Stimulated activated CD4-positive, alpha-beta T cell treated with anti-CD3 and anti-CD28 coated beads, Interleukin-15, amount 100 ng/mL, for 1 hour (primary cell): ENCODE measurements around the gene MAML3.

Experiments used
- DNase-seq, 2 donors: peaks; one replicate each; pipeline ENCODE4 v3.0.0-alpha.2; 2020; ENCODE audit warnings: low read depth in 1 of 2, low spot score in 1 of 2

MAML3 gene

GRCh38 chr4:140127422-140127821, 26.6 kb downstream of the MAML3 start:
- DNase-seq: no peak

DNA sequence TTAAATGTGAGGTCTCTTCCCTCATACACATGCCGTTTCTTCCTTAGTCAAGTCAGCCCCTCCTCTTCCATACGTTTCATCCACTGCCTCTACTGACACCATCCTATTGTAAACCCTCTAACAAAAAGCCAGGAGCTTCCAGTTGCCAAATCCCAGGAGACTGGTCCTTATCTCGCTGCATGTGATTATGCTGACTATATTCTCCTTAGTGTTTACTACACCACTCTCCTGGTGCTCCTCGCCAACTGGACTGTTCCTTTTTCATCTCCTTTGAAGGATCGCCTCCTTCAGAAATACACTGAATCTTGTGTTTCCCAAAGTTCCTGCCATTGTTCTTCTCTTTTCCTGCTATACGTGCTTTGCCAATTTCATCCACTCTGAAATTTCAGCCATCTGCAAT, 27.7 kb downstream of the MAML3 start:
- no peak for DNase-seq

GRCh38 chr4:140125374-140125773, 28.6 kb downstream of the MAML3 start:
- no peak for DNase-seq

- no peak for DNase-seq
Measured at GRCh38 chr4:140123666-140124377, 30.2 kb downstream of the MAML3 start.

- no peak for DNase-seq
Measured at GRCh38 chr4:140122891-140123290, 31.1 kb downstream of the MAML3 start.

DNA sequence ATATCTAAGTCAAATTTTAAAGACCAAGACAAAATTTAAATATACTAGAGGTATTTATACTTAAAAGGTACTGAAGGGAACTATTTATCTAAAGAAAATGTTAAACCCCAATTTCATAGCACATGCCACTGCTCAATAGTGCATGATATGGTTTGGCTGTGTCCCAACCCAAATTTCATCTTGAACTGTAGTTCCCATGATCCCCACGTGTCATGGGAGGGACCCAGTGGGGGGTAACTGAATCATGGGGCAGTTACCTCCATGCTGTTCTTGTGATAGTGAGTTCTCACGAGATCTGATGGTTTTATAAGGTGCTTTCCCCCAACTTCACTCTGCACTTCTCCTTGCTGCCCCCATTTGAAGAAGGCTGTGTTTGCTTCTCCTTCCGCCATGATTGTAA, 32.3 kb downstream of the MAML3 start:
- no peak for DNase-seq

- no peak for DNase-seq
Measured at GRCh38 chr4:140118931-140119640, 34.9 kb downstream of the MAML3 start.

- no peak for DNase-seq
Measured at GRCh38 chr4:140117947-140118346, 36.0 kb downstream of the MAML3 start.

- DNase-seq: no peak
Measured at GRCh38 chr4:140116442-140117104, 37.4 kb downstream of the MAML3 start.

DNA sequence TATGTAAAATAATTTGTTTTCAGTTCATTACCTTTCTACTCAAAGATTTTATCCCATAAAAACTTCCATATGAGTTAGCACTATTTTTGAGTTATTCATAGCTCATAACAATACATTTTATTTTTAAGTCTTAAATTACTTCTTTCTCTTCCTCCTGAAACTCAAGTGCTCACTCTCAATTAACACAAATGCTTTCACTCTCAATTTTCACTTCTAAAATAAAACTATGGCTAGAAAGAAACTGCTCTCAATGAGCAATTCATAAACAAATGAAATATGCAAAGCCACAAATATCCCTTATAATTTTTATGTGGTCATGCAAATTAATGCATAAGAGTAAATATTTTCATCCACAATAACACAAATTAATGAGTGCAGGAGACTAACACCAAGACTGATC, 38.8 kb downstream of the MAML3 start:
- no peak for DNase-seq

GRCh38 chr4:140113653-140114052, 40.3 kb downstream of the MAML3 start:
- no peak for DNase-seq

GRCh38 chr4:140112576-140112975, 41.4 kb downstream of the MAML3 start:
- DNase-seq: no peak

DNA sequence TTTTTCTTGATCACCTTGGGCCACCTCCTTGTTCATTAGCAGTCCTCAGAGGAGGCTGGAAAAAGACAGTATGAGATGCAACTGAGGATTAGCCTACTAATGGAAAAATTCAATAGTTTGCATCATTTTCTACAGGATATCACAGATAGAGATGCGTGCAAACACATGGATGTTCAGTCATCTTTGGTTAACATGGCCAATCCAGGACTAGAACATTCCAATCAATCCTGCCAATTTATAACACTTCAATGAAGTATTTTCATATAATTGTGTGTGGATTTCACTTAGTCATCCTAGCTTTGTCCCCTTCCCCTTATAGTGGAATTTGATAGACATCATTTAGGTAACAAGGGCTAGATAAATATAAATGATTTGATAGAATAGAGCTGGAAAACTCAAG, 42.7 kb downstream of the MAML3 start:
- DNase-seq: no peak

DNA sequence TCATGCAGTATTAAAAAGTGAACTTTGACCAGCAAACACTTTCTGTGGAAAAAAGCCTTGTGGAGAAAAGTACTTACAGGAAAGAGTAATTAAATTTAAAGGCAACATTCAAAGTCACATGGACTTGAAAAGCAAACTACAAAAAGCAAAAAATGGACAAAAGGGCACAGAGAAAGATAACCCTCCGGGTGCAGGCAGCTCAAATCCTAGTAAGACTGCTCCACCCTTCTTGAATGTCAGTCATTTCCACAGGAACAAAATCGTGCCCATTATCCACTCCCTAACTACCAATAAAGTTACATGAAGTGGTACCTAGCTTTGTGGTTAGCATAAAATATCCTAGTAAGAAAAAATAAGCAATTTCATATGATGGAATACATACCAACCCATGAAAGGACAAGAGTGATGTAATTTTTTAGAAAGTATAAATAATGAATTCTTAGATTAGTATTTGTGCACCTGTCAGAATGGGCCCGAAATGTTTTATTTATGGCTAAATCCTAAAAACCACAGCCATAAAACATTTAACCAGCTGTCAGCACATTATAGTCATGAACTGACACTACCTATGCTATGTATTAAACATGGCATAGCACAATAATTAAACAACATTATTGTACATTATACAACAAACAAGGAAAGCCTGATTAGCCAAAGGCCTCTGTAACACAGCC, 43.3 kb downstream of the MAML3 start:
- no peak for DNase-seq

DNA sequence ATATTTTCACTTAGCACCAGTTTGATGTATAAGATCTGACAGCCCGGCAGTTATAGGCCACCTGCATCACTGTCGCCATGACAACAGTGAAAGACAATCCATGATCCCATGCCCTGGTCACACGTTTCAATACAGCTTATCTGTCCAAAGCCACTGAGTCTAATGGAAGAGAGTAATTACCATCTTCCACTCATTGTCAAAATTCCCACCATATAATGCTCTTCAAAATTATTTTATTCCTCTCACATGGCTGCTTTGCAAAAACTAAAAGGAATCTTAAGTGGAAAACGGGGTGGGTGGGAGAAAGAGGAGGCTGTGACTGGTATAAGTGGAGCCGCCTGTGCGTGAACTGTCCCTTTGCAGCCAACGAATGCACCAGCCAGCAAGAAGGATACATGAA, 44.2 kb downstream of the MAML3 start:
- DNase-seq: no peak

GRCh38 chr4:140109292-140109691, 44.7 kb downstream of the MAML3 start:
- no peak for DNase-seq

DNA sequence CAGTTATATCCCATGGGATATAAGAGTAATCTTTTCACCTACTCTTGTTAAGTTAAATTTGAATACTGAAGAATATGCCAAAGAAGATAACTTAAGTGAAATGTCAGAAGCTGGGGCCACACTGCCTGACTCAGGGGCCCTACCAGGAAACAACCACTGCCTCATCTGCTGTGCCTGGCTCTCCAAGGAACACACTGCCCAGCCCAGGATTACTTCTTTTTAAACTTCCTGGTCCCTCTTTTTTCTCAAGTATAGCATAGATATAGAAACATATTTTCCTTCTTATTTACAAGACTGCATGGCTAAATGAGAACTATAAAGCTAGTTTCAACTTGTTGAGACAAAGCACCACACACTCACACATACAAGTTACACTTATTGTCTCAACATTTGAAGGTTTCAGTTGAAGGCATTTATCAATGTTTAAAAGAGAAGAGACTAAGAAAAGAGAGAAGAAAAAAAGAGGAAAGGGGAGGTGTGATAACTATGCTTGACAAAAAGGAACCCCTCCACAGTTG, 45.2 kb downstream of the MAML3 start:
- no peak for DNase-seq

DNA sequence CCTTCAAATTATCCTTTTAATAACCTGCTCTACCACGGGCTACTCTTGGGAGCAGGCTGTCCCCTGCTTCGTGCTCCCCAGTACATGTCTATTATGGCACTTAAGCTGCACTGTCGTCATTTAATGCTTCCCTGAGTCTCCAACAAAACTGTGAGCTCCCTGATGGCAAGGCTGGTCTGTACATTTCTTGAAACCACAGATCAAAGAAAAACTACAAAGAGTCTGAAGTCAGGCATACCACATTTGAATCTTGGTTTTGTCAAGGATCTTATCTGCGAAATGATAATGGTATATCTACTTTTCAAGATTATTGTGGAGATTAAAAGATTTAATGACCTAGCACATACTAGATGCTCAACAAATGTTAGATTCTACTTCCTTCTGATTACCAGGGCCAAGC, 45.7 kb downstream of the MAML3 start:
- DNase-seq: no peak

DNA sequence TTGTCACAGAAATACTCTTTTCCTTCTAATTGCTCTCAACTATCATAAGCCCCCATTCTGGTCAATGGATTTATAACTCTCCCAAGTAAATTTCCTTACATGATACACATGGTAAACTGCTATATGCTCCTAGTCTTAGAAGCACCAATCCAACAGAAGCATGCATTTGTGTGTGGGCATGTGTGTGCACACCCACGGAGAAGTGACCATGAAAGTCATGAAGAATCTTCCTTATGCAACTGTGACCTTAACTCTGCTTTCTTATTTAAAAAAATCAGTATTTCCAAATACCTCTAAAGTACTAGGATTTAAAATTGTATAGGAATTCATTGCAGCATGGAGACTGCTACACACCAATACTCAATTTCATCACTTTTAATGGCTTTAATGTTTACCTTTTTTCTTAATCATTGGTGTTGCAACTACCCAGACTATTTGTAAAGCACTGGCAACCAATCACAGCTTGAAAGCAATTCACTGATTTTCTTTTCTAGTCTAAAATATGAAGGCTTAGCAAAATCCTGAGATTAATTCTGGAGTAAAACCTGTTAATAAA, 47.6 kb downstream of the MAML3 start:
- no peak for DNase-seq

GRCh38 chr4:140105436-140105835, 48.5 kb downstream of the MAML3 start:
- no peak for DNase-seq

DNA sequence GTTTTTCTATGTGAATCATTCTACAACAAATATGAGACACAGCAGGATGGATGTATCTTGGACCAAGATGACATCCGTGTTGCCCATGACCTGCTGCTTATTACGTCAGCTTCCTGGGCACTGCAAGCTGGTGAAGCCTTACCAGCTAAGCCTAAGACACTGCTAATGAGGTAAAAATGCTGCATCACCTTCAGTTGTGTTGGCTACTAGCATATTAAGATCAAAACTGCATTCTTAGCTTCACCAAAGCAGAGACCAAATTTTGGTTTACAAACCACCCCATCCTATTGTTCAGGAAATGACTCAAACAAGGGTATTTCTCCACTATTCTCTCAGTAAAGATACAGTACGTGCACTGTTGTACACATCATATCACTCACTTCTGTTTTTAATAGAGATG, 50.3 kb downstream of the MAML3 start:
- no peak for DNase-seq
